ENCODE data around the gene CCDC154.
"Not testable (repeated sequence)": the region's sequence is repeated elsewhere in the genome, so short reads cannot be mapped to it uniquely, and the experiment has no call there.

The CCDC154 gene

GRCh38 chr16:1452530-1452929, 8.2 kb upstream of the CCDC154 start:
- DNase-seq: no peak

GRCh38 chr16:1451702-1452392, 7.5 kb upstream of the CCDC154 start:
- DNase-seq: no peak

- no peak for DNase-seq
These were observed 6.5 kb upstream of the CCDC154 start for GRCh38 chr16:1450841-1451240.

- no peak for DNase-seq
These were observed 5.9 kb upstream of the CCDC154 start for GRCh38 chr16:1450218-1450617.

- DNase-seq: no peak
These were observed 4.9 kb upstream of the CCDC154 start for GRCh38 chr16:1449201-1449788.

- DNase-seq: no peak
These were observed 4.3 kb upstream of the CCDC154 start for GRCh38 chr16:1448536-1449116.

- DNase-seq: no peak
These were observed 3.6 kb upstream of the CCDC154 start for GRCh38 chr16:1447965-1448364.

- no peak for DNase-seq
These were observed 2.1 kb upstream of the CCDC154 start for GRCh38 chr16:1446296-1447080.

GRCh38 chr16:1445518-1446203, 1.3 kb upstream of the CCDC154 start:
- no peak for DNase-seq

- no peak for DNase-seq
These were observed 568 bp upstream of the CCDC154 start for GRCh38 chr16:1444730-1445517.

GRCh38 chr16:1443403-1443973, 868 bp downstream of the CCDC154 start:
- DNase-seq: no peak

GRCh38 chr16:1442697-1443096, 1.7 kb downstream of the CCDC154 start:
- DNase-seq: no peak

- no peak for DNase-seq
These were observed 2.9 kb downstream of the CCDC154 start for GRCh38 chr16:1441391-1441829.

- DNase-seq: not testable (repeated sequence)
These were observed 4.7 kb downstream of the CCDC154 start for GRCh38 chr16:1439699-1440074.

- DNase-seq: no peak
These were observed 5.2 kb downstream of the CCDC154 start for GRCh38 chr16:1439058-1439698.

GRCh38 chr16:1438229-1439057, 5.9 kb downstream of the CCDC154 start:
- DNase-seq: no peak

- no peak for DNase-seq
These were observed 6.8 kb downstream of the CCDC154 start for GRCh38 chr16:1437606-1438005.

GRCh38 chr16:1436731-1437355, 7.5 kb downstream of the CCDC154 start:
- no peak for DNase-seq

- no peak for DNase-seq
These were observed 8.2 kb downstream of the CCDC154 start for GRCh38 chr16:1435921-1436697.
